GM10847 (cell line): Measurements from ENCODE around the gene CGGBP1.

ENCODE experiments used
- POLR2A ChIP-seq: IDR thresholded peaks from 2 replicates; pipeline ENCODE4 v1.6.1; 2011; ENCODE audit not compliant: insufficient read length; ENCODE audit errors: extremely low read depth

The CGGBP1 gene

DNA sequence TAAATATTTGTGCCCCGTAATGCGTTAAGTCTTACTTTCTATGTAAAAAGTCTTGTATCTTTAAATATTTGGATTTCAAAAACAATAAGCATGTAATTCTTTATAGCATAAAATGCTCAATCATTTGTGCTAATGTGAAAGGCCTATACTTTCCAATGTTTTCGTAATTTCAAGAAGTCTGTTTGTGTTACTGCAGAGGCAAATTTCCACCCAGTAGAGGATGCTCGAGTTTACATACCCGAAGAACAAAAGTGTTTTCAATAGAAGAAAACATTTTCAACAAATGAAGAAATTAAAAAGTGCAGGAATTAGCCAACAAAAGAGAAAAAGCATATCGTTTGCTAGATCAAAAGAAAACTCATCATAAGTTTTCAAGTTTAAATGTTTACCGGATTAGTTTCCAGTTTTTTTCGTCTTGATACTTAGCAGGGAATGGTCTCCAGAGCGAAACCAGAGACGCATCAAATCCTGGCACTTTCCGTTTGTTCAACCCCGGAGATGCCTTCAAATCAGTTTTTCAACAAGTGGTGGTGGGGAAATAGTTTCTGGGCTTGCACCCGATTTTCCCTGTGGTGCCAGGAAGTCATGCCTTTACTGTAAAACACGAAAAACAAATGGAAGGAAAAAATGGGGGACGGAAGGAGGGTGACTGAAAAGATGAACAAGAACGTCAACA is 1.0 kb downstream of the CGGBP1 start:
- no peak for TF ChIP-seq POLR2A

DNA sequence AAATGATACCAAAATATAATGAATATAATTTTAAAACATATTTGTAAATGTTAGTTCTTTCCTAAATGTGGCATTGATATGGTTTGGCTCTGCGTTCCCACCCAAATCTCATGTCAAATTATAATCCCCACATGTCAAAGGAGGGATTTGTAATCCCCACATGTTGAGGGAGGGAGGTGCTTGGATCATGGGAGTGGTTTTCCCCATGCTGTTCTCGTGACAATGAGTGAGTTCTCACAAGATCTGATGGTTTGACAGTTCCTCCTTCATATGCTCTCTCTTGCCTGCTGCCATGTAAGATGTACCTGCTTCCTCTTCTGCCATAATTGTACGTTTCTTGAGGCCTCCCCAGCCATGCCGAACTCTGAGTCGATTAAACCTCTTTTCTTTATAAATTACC is 12.0 kb downstream of the CGGBP1 start:
- no peak for TF ChIP-seq POLR2A

DNA sequence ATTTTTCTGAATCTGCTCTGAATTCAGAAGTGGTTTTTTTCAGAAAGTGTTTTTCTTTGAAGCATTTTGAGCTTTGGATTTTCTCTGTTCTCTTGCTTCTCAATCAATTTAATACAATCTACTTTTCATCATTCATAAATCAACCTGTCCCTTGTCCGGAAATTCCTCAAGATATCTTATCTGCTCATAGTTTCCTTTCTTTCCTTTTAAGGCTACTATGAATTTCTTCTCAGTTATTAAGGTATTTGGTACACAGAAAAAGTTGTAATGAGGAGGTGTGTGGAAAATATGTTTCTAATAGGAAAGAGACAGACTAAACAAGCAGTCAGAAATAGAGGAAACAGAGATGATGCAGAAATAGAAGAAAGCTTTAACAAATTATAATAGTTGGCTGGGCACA is 14.4 kb downstream of the CGGBP1 start:
- no peak for TF ChIP-seq POLR2A

DNA sequence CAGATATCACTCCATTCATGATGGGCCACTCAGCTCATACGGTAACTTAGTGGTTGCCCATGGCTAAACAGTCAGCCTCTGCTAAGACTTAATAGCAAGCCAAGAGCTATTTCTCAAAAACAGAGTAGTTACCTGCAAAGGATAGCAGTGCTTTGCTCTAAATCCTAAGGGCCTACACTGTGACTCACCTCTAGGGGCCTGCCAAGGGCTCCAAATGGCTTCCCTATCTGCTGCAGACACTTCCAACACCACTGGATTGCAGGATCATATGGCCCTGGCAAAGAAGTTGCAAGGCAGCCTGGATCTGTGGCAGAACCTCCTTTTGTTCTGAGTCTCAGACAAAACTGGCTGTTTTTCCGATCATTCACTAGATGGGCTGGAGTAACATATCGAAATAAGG is 17.8 kb downstream of the CGGBP1 start:
- no peak for TF ChIP-seq POLR2A

DNA sequence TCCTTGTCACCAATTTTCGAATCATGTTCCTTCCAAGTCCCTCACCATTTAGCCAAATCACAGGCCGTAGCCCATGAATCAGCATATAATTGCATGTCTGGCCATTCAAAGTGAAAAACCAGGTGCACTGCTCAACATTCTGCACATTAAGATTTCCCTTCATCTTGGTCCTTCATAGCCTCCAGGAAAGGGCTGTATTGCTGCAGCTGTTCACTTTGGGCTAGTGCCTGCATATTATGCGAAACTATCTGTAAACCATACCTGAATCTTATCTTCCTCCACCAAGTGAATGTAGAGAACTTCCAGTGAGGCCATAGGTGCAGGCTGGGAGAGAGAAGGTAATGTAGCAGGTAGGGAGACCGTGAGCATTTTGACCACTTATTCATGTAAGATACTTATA is 18.3 kb downstream of the CGGBP1 start:
- no peak for TF ChIP-seq POLR2A

DNA sequence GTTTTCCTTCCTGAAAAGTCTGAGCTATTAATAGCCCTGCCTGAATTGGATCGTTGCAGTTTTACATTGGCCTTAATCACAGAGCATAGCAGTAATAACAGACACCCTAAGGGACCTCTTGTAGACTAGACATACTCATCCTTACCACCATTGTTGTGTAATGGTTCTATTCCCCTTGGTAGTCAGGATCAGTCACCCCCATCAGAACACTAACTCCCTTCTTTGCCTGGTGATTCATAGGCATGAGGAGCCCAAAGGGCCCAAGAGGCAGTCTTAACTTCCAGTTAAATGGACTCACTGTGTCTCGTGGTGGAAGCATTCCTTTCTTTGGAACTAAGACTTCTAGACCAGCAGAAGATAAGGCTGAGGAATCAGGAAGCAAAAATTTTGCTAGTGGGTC is 20.2 kb downstream of the CGGBP1 start:
- no peak for TF ChIP-seq POLR2A

DNA sequence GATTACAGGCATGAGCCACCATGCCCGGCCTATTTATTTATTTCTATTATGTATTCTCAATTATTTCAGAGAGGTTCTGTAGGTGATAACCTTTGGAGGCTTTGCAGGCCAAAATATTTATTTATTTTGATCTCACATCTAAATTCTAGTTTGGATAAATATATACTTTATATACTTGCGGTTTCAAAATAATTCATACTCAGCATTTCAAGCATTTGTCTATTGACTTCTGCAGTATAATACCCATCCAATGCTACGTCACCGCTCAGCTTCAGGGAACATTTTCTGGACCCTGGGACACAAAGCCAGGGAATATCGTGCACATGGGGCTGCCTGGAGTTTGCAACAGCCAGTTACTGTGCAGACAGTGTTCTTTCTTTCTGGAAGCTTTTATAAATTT is 22.6 kb downstream of the CGGBP1 start:
- no peak for TF ChIP-seq POLR2A

DNA sequence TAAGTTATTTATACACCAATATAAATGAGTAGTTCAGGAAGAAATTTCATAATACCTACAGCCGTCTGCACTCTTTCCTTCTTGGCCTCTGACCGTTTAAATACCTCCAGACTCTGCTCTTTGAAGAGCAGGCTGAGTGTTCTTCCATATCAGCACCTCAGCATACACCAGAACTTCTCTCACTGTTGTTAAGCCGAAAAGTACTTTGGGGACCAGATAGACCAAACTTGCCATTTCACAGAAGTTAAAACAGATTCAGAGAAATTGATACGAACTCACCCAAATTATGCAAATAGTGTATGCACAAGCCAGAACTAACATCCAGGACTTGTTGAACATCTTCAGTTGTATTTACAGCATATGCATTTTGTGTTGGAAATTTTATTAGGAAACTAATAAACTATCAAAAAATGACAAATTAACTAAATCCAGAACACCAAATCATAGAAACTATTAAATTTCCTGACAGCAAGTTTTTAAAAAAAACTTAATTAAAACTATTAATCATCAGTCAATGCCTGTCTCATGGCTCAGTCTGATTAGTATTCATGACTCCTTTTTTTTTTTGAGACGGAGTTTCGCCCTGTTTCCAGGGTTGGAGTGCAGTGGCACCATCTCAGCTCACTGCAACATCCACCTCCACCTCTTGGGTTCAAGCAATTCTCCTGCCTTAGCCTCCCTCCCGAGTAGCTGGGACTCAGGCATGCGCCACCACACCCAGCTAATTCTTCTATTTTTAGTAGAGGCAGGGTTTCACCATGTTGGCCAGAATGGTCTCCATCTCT is 24.1 kb downstream of the CGGBP1 start:
- no peak for TF ChIP-seq POLR2A

DNA sequence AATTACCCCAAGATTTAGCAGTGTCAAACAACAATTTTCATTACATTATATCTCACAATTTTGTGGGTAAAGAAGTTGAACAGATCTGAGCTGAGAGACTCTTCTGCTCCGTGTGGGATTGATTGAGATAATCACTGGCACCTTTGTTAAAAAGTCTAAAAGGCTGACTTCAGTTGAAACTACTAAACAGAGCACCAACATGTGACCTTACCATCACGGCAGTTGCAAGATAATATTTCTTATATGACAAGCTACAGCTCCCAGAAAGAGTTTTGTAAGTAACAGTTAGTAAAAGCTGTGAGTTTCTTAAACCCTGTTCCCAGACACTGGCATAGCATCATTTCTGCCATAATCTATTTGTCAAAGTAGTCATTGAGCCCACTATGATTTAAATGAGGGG is 25.0 kb downstream of the CGGBP1 start:
- no peak for TF ChIP-seq POLR2A

DNA sequence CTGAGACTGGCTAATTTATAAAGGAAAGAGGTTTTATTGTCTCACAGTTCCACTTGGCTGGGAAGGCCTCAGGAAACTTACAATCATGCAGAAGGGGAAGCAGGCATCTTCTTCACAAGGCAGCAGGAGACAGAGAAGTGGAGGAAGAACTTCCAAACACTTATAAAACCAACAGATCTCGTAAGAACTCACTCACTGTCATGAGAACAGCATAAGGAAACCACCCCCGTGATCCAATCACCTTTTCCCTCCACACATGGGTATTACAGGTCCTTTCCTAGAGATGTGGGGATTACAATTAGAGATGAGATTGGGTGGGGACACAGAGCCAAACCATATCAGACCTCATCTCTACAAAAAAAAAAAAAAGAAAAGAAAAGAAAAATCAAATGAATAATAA is 25.7 kb downstream of the CGGBP1 start:
- TF ChIP-seq POLR2A = no peak

DNA sequence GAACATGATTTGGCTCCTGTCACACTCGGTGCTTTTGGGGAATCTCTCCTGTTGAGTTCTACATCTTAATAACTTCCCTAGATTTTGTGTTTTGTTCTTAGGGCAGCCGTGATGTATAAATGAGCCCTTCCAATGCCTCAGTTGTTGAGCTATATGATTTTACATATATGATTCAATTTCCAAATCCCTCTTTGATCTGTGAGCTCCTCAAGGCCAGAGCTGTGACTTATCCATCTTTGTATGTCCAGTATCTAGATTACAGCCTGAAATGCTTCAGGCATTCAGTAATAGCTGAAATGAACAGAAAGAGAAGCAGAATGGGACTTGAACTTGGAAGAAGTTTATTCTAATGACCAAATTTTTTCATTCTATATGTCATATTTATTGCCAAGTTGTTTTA is 26.6 kb downstream of the CGGBP1 start:
- TF ChIP-seq POLR2A = no peak

DNA sequence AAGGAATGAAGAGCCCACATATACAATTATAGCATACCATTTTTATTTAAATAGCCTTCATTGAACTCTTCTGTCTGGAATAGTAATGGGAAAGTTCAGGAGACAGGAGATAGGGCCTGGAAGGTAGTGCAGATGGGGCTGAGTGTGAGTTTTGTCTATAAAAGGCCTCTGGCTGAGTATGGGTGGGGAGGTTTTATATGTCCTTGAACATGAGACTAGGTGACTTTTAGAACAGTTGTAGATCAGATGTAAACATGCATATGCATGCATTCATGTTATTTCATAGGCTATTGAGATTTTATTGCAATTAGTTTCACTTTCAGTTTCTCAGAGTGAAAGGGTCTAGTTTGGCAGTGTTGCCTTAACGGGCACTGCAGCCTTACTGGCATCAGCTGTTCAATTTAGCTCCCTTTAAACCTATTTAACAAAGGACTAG is 27.1 kb downstream of the CGGBP1 start:
- TF ChIP-seq POLR2A = no peak

DNA sequence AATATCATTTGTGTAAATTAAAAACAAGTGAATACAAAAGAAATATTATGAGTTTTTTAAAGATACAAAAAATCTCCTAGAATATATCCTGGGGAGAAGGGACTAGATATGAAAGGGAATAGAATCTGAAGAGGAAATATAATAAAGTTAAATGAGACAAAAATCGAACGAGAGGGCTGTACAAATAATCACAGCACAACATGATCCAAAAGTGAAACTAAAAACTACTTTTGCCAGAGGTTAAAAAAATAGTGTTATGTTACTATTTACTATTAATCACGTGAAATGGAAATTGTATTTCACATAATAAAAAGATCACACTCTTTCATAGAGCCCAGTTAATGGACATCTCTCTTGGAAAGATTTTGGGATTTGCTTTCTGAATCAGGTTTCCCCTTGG is 28.6 kb downstream of the CGGBP1 start:
- TF ChIP-seq POLR2A = no peak

DNA sequence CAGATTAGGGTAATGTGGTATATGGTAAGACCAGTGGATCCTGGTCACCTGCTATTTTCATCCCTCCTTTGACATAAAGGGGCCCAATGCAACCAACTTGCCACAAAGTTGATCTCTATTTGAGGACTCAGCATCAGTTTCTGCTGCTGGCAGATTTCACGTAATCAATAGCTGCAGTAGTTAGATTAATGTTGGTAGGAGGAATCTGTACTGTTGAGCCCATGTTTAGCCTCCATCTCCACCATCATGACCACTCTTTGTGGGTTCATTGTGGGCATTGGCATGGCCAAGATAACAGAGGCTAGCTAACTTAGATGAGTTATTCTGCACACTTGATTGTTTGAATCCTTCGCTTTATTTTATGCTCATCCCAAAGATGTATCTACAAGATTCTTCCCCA is 29.9 kb downstream of the CGGBP1 start:
- no peak for TF ChIP-seq POLR2A

DNA sequence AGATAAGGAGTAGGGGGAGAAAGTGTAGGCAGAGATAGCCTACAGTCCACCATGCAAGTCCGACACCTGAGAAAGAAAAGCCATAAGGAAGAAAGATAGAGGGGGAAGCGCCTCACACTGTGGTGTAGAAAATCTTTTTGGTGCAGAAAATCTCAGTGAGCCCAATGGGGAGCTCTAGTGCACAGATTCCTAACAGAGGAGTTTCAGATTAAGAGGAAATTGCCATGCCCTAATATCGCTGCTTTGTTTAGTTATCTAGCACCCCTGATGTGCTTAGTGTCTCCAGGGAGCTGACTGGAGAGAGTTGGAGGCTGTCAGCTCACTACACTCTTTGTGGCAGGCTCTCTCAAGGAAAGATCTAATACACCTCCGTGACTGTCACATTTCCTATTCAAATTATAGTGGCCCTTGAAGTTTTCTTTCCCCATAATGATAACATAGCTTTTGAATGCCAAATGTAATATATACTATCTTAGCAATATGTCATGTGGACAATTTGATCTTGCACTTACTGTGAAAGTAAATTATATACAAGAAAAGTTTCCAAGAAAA is 33.7 kb downstream of the CGGBP1 start:
- no peak for TF ChIP-seq POLR2A

DNA sequence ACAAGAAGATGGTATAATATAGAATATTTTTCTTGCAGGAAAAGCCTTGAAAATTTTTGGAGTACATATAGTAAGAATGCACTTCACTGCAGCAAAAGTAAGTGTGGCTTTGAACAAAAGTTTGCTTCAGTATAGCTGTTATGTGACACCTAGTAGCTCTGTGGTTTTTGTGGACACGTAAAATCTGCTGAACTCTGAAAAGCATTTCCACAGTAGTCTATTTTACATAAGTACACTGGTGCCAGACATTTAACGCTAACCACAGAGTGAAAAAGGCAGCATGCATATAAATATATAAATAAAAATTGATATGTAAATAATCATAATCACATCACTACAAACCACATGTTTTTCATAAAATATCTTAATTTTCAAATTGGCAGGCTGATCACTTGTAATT is 39.8 kb downstream of the CGGBP1 start:
- TF ChIP-seq POLR2A = no peak
